Duodenal mucosa (tissue), 2 donors: ENCODE measurements around the gene OR6P1.

Experiments used
- H3K27ac ChIP-seq: one replicate; pipeline ENCODE4 v1.7.0; 2013; ENCODE audit warnings: low read depth, low read length
- H3K27me3 ChIP-seq, 2 donors: one replicate each; pipeline ENCODE4 v1.7.0; 2013; ENCODE audit warnings: low read length in 2 of 2, control low read depth in 1 of 2; ENCODE audit not compliant: insufficient read depth in 2 of 2, control insufficient read depth in 1 of 2
- H3K36me3 ChIP-seq, 2 donors: one replicate each; pipeline ENCODE4 v1.7.0; 2013; ENCODE audit warnings: low read length in 2 of 2, control low read depth in 1 of 2; ENCODE audit not compliant: insufficient read depth in 2 of 2, control insufficient read depth in 1 of 2
- H3K4me1 ChIP-seq, 2 donors: one replicate each; pipeline ENCODE4 v1.7.0; 2013; ENCODE audit warnings: low read length in 2 of 2, control low read depth in 1 of 2; ENCODE audit not compliant: insufficient read depth in 2 of 2, control insufficient read depth in 1 of 2
- H3K4me3 ChIP-seq, 2 donors: one replicate each; pipeline ENCODE4 v1.7.0; 2013; ENCODE audit warnings: low read length in 2 of 2, low read depth in 1 of 2
- H3K9ac ChIP-seq, 2 donors: one replicate each; pipeline ENCODE4 v1.7.0; 2013; ENCODE audit warnings: low read length in 2 of 2, low read depth in 1 of 2
- H3K9me3 ChIP-seq, 2 donors: one replicate each; pipeline ENCODE4 v1.7.0; 2013; ENCODE audit warnings: low read length in 2 of 2, control low read depth in 1 of 2; ENCODE audit not compliant: control insufficient read depth in 1 of 2

The OR6P1 gene

DNA sequence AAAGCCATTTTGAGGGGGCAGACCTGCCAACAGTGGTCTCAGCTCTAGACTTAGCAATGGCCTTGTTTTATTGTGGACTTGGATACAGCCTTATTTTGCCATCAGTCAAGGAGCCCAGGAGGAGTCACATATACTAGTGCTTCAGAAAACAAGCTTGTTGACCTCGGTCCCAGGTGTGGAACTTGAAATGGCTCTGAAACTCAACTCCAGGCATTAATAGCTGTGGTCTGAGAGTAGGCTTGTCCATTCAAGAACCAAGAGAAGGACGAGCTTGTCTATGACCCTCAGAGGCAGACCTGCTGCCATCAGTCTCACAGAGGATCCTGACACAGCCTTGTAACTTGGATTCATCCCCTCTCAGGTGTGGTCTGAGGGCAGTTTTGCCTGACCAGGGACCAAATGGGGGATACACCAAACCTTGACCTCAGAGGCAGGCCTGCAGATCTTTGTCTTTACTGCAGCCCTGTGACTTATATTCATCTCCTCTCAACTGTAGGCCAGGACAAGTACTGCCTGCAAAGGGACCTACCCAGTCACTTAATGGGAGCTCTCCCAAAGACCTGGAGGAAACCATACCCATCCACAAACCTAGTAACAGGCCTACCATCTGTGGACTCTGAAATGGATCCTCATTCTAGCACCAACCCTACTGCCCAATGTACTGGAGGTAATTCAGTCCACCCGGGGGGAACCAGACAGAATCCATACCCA lies 49.3 kb downstream of the OR6P1 start:
- Histone ChIP-seq H3K9ac (no peak overlapping the region), H3K9me3 (no peaks in the 10 kb centered on the region), H3K27me3 (no peaks in the 10 kb centered on the region), H3K4me1 (no peaks in the 10 kb centered on the region), H3K4me3 (no peak overlapping the region), H3K36me3 (no peaks in the 10 kb centered on the region), H3K27ac (no peak overlapping the region)

- Histone ChIP-seq H3K27ac (no peak overlapping the region), H3K36me3 (no peaks in the 10 kb centered on the region)
Observed at GRCh38 chr1:158520021-158520420, 50.4 kb downstream of the OR6P1 start.

DNA sequence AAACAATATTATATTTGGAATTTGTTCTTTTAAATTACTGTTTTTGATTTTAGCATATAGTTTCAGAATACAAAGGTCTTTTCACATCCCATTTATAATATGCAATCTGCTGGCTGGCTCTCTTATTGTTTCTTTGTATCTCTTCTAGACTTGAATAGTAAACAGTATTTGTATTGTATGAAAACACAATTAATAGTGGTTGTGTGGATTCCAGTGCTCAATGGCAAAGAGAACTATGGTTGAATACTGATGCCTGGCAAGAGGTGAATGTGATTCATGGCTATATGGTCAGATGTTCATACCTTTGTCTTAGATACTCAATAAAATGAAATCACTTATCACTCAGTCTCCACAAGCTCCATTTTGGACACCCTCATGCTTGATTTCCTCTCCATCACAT lies 53.4 kb downstream of the OR6P1 start:
- H3K9ac ChIP-seq = no peak overlapping the region
- no peaks in the 10 kb centered on the region for H3K9me3 ChIP-seq
- no peaks in the 10 kb centered on the region for H3K36me3 ChIP-seq
- peaks cover 0 to 3% of the 10 kb centered on the region in 2 donors for H3K27me3 ChIP-seq
- H3K4me3 ChIP-seq = no peak overlapping the region
- no peaks in the 10 kb centered on the region for H3K4me1 ChIP-seq
- H3K27ac ChIP-seq = no peak overlapping the region

More at GRCh38 chr1:158520021-158520420, 50.4 kb downstream of the OR6P1 start:
- H3K27me3 ChIP-seq = peaks cover 0 to 3% of the 10 kb centered on the region in 2 donors
- no peak overlapping the region for H3K4me3 ChIP-seq
- no peaks in the 10 kb centered on the region for H3K9me3 ChIP-seq
- H3K4me1 ChIP-seq = no peaks in the 10 kb centered on the region
- H3K9ac ChIP-seq = no peak overlapping the region
